ENCODE results near the gene COQ4. TPM values are rescaled to one million over a fixed set of nuclear protein-coding genes. Genes with fewer than 3 reads are reported as not detected.

COQ4 gene
- polyA plus RNA-seq, 1 of the 3 experiments (the other 2 are of a cell fraction), result 57.2 TPM

DNA sequence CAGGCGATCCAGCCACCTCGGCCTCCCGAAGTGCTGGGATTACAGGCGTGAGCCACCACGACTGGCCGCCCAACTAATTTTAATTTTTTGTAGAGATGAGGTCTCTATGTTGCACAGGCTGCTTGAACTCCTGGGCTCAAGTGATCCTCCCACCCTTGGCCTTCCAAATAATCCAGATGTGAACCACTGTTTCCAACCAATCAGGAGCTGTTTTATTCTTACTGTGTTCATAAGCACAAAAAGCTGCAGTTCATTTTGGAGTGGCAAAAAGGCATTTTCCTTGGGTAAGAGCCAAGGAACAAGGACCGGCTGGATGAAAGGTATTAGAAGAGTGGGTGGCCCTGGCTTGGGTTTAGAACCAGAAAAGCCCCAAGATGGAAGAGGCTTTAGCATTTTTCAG lies 12.5 kb downstream of the COQ4 start:
- 98% methylated on average over 7 of the region's 7 CpGs for WGBS (ENCODE audit: low lambda C conversion rate)
- DNase-seq, result no peak
- Histone ChIP-seq H3K9ac (no peak overlapping the region), H3K36me3 (replicated peaks in 1 of 2; ENCODE audit: control insufficient read depth in 1 of 2, insufficient read depth in 2 of 2, low read length in 1 of 2) (peaks cover 0 to 15% of the 10 kb centered on the region in 2 experiments), H3K79me2 (ENCODE audit: insufficient read depth) (no peaks in the 10 kb centered on the region), H4K20me1 (ENCODE audit: insufficient read depth) (no peaks in the 10 kb centered on the region), H3K9me3 (no peaks in the 10 kb centered on the region), H3F3A (replicated peaks; ENCODE audit: insufficient read depth) (peaks cover 11% of the 10 kb centered on the region), H3K4me2 (no peak overlapping the region), H3K27me3 (ENCODE audit: insufficient read depth) (no peaks in the 10 kb centered on the region), H3K27ac (ENCODE audit: low read depth in 2 of 2, low read length in 1 of 2) (no peak overlapping the region), H3K4me1 (ENCODE audit: control insufficient read depth in 1 of 2, insufficient read depth in 2 of 2, low read depth in 1 of 2, low read length in 1 of 2) (no peaks in the 10 kb centered on the region; a peak in 1 of 4 replicates), H3K4me3 (ENCODE audit: low read depth in 2 of 2, low read length in 1 of 2) (no peak overlapping the region), H2AFZ (ENCODE audit: low read depth) (no peak overlapping the region), H3K9me2 (no peaks in the 10 kb centered on the region)
- POLR2A ChIA-PET, result no interaction called here
- CTCF ChIA-PET, result interaction anchor here (0.9 to 1.7 kb wide), 2 partner anchors 40 to 142 kb away, joined by 3 to 9 read pairs; no protein-coding TSS in a partner anchor
- TF ChIP-seq MEF2A (IDR thresholded peaks at IDR 0.05; ENCODE audit: borderline replicate concordance, low read depth) (no peak), SIN3A (IDR thresholded peaks at IDR 0.05; ENCODE audit: borderline replicate concordance, low read depth, low read length) (no peak), EP300 (IDR thresholded peaks at IDR 0.05; ENCODE audit: borderline replicate concordance in 1 of 2, low read depth in 1 of 2, low read length in 1 of 2) (no peak), FOXJ3 (CRISPR knock-in tag; IDR thresholded peaks at IDR 0.05) (no peak), TAF1 (IDR thresholded peaks at IDR 0.05; ENCODE audit: borderline replicate concordance, low read depth, low read length) (no peak), EZH2phosphoT487 (IDR thresholded peaks at IDR 0.05; ENCODE audit: borderline replicate concordance, low read depth) (no peak)
- TF ChIP-seq, protein P1, sequence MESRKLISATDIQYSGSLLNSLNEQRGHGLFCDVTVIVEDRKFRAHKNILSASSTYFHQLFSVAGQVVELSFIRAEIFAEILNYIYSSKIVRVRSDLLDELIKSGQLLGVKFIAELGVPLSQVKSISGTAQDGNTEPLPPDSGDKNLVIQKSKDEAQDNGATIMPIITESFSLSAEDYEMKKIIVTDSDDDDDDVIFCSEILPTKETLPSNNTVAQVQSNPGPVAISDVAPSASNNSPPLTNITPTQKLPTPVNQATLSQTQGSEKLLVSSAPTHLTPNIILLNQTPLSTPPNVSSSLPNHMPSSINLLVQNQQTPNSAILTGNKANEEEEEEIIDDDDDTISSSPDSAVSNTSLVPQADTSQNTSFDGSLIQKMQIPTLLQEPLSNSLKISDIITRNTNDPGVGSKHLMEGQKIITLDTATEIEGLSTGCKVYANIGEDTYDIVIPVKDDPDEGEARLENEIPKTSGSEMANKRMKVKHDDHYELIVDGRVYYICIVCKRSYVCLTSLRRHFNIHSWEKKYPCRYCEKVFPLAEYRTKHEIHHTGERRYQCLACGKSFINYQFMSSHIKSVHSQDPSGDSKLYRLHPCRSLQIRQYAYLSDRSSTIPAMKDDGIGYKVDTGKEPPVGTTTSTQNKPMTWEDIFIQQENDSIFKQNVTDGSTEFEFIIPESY (IDR thresholded peaks at IDR 0.05; ENCODE audit: borderline replicate concordance, low read depth), result no peak
- TF ChIP-seq, protein P2, sequence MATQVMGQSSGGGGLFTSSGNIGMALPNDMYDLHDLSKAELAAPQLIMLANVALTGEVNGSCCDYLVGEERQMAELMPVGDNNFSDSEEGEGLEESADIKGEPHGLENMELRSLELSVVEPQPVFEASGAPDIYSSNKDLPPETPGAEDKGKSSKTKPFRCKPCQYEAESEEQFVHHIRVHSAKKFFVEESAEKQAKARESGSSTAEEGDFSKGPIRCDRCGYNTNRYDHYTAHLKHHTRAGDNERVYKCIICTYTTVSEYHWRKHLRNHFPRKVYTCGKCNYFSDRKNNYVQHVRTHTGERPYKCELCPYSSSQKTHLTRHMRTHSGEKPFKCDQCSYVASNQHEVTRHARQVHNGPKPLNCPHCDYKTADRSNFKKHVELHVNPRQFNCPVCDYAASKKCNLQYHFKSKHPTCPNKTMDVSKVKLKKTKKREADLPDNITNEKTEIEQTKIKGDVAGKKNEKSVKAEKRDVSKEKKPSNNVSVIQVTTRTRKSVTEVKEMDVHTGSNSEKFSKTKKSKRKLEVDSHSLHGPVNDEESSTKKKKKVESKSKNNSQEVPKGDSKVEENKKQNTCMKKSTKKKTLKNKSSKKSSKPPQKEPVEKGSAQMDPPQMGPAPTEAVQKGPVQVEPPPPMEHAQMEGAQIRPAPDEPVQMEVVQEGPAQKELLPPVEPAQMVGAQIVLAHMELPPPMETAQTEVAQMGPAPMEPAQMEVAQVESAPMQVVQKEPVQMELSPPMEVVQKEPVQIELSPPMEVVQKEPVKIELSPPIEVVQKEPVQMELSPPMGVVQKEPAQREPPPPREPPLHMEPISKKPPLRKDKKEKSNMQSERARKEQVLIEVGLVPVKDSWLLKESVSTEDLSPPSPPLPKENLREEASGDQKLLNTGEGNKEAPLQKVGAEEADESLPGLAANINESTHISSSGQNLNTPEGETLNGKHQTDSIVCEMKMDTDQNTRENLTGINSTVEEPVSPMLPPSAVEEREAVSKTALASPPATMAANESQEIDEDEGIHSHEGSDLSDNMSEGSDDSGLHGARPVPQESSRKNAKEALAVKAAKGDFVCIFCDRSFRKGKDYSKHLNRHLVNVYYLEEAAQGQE (IDR thresholded peaks at IDR 0.05; ENCODE audit: low read depth, low read length), result no peak

DNA sequence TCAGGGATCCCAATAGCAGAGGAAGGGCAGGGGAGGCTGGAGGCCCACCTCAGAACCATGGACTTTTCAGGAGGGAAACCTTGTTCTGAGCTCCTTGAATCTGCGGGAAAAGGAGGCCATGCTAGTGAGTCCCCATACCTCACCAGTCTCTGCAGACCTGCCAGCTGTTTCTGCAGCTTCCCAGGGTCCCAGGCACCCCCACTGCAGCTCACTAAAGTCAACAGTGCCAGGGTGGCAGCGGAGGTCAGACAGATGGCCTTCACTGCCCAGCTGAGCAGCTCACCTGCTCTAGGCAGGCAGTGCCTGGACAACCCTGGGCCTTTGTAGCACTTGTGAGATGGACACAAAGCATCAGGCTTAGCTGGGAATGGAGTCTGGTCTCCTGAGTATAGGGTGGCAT lies 13.3 kb downstream of the COQ4 start:
- Histone ChIP-seq H3K36me3 (replicated peaks in 1 of 2; ENCODE audit: control insufficient read depth in 1 of 2, insufficient read depth in 2 of 2, low read length in 1 of 2) (peaks cover 0 to 15% of the 10 kb centered on the region in 2 experiments), H3K9ac (no peak overlapping the region), H3K27me3 (ENCODE audit: insufficient read depth) (no peaks in the 10 kb centered on the region), H4K20me1 (ENCODE audit: insufficient read depth) (no peaks in the 10 kb centered on the region), H3K4me2 (no peak overlapping the region), H2AFZ (ENCODE audit: low read depth) (no peak overlapping the region), H3K9me3 (no peaks in the 10 kb centered on the region), H3K4me1 (ENCODE audit: control insufficient read depth in 1 of 2, insufficient read depth in 2 of 2, low read depth in 1 of 2, low read length in 1 of 2) (peaks cover 0 to 1% of the 10 kb centered on the region in 2 experiments; a peak in 1 of 4 replicates), H3K9me2 (no peaks in the 10 kb centered on the region), H3F3A (replicated peaks; ENCODE audit: insufficient read depth) (peaks cover 13% of the 10 kb centered on the region), H3K79me2 (ENCODE audit: insufficient read depth) (peaks cover 2% of the 10 kb centered on the region; the same call in 1 of the 2 replicates), H3K27ac (ENCODE audit: low read depth in 2 of 2, low read length in 1 of 2) (no peak overlapping the region), H3K4me3 (ENCODE audit: low read depth in 2 of 2, low read length in 1 of 2) (no peak overlapping the region)
- no peak for DNase-seq
- ChIA-PET CTCF (interaction anchor here (0.6 to 1.7 kb wide), 5 partner anchors 11 to 143 kb away, joined by 3 to 9 read pairs (median 3); no protein-coding TSS in a partner anchor), POLR2A (no interaction called here)
- 94% methylated on average over 2 of the region's 2 CpGs for WGBS (ENCODE audit: low lambda C conversion rate)
- TF ChIP-seq RFX5 (IDR thresholded peaks at IDR 0.05; ENCODE audit: low read length) (no peak), FOSL2 (IDR thresholded peaks at IDR 0.05; ENCODE audit: borderline replicate concordance, low read depth) (no peak), RAD21 (IDR thresholded peaks at IDR 0.05; ENCODE audit: low read length) (no peak), TCF12 (IDR thresholded peaks at IDR 0.05) (no peak), POLR2AphosphoS5 (IDR thresholded peaks at IDR 0.05; ENCODE audit: low read depth, low read length) (no peak), EP300 (IDR thresholded peaks at IDR 0.05; ENCODE audit: borderline replicate concordance in 1 of 2, low read depth in 1 of 2, low read length in 1 of 2) (no peak)
- TF ChIP-seq, protein P1 (IDR thresholded peaks at IDR 0.05; ENCODE audit: borderline replicate concordance, low read depth), result no peak
- TF ChIP-seq, protein P3, sequence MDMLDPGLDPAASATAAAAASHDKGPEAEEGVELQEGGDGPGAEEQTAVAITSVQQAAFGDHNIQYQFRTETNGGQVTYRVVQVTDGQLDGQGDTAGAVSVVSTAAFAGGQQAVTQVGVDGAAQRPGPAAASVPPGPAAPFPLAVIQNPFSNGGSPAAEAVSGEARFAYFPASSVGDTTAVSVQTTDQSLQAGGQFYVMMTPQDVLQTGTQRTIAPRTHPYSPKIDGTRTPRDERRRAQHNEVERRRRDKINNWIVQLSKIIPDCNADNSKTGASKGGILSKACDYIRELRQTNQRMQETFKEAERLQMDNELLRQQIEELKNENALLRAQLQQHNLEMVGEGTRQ (IDR thresholded peaks at IDR 0.05; ENCODE audit: borderline replicate concordance, low read depth, low read length), result no peak
- TF ChIP-seq, protein P4, sequence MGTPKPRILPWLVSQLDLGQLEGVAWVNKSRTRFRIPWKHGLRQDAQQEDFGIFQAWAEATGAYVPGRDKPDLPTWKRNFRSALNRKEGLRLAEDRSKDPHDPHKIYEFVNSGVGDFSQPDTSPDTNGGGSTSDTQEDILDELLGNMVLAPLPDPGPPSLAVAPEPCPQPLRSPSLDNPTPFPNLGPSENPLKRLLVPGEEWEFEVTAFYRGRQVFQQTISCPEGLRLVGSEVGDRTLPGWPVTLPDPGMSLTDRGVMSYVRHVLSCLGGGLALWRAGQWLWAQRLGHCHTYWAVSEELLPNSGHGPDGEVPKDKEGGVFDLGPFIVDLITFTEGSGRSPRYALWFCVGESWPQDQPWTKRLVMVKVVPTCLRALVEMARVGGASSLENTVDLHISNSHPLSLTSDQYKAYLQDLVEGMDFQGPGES (IDR thresholded peaks at IDR 0.05; ENCODE audit: low read depth, low read length), result no peak

All from SK-N-SH (cell line).